GM21526 (cell line): ENCODE data around the gene CREB5.

Experiments used
- ATAC-seq: cut with Tn5 transposase; IDR thresholded peaks from one replicate; pipeline ENCODE4 v1.9.1; 2021; ENCODE audit warnings: moderate library complexity; ENCODE audit not compliant: unreplicated experiment, low FRiP score

Gene CREB5

GRCh38 chr7:28627263-28627653 lies 214.9 kb downstream of the CREB5 start:
- ATAC-seq: no peak

- ATAC-seq: no peak
Measured at GRCh38 chr7:28627896-28628295, 215.6 kb downstream of the CREB5 start.

- no peak for ATAC-seq
Measured at GRCh38 chr7:28629216-28629842, 217.0 kb downstream of the CREB5 start.

GRCh38 chr7:28630350-28630749 lies 218.0 kb downstream of the CREB5 start:
- no peak for ATAC-seq

GRCh38 chr7:28631995-28632394 lies 219.7 kb downstream of the CREB5 start:
- no peak for ATAC-seq

- ATAC-seq: no peak
Measured at GRCh38 chr7:28638914-28639313, 226.6 kb downstream of the CREB5 start.

- no peak for ATAC-seq
Measured at GRCh38 chr7:28640001-28640400, 227.7 kb downstream of the CREB5 start.

GRCh38 chr7:28641752-28642545 lies 229.6 kb downstream of the CREB5 start:
- no peak for ATAC-seq

GRCh38 chr7:28643188-28643569 lies 230.9 kb downstream of the CREB5 start:
- ATAC-seq: no peak

GRCh38 chr7:28643584-28644340 lies 231.4 kb downstream of the CREB5 start:
- no peak for ATAC-seq

- ATAC-seq: no peak
Measured at GRCh38 chr7:28645866-28646265, 233.5 kb downstream of the CREB5 start.

- no peak for ATAC-seq
Measured at GRCh38 chr7:28646376-28647075, 234.2 kb downstream of the CREB5 start.

- ATAC-seq: no peak
Measured at GRCh38 chr7:28647076-28647421, 234.7 kb downstream of the CREB5 start.

GRCh38 chr7:28649189-28649588 lies 236.9 kb downstream of the CREB5 start:
- no peak for ATAC-seq

- ATAC-seq: no peak
Measured at GRCh38 chr7:28649811-28650210, 237.5 kb downstream of the CREB5 start.

GRCh38 chr7:28654110-28654509 lies 241.8 kb downstream of the CREB5 start:
- no peak for ATAC-seq

- ATAC-seq: no peak
Measured at GRCh38 chr7:28656529-28656928, 244.2 kb downstream of the CREB5 start.

GRCh38 chr7:28658381-28658780 lies 246.1 kb downstream of the CREB5 start:
- no peak for ATAC-seq

- no peak for ATAC-seq
Measured at GRCh38 chr7:28660132-28660531, 247.8 kb downstream of the CREB5 start.

GRCh38 chr7:28661826-28662595 lies 249.7 kb downstream of the CREB5 start:
- no peak for ATAC-seq
